Measurements from ENCODE around the gene OTOF. TPM values are rescaled to one million over a fixed set of nuclear protein-coding genes. Genes with fewer than 3 reads are reported as not detected.

The OTOF gene
- total and polyA plus RNA-seq, 9 of the 15 experiments (the other 6 are each of a cell fraction or from before 2014, with no cell fraction given): 0.03 to 0.11 (median 0.06) TPM; not detected in 5

GRCh38 chr2:26503231-26503880, 25.4 kb upstream of the OTOF start (continued):
- TF ChIP-seq PRDM10 (IDR thresholded peaks at IDR 0.05; ENCODE audit: partially characterized antibody) (peak; percentile 12), EGR1 (conservative IDR thresholded peaks at IDR 0.05) (0 out of 2 replicates have a peak, but pooled peaks have one; percentile 5), HIVEP1 (CRISPR knock-in tag; IDR thresholded peaks at IDR 0.05) (no peak), CHAMP1 (IDR thresholded peaks at IDR 0.05) (no peak), FOXK1 (CRISPR knock-in tag; IDR thresholded peaks at IDR 0.05; ENCODE audit: borderline replicate concordance) (no peak), ZNF436 (CRISPR knock-in tag; IDR thresholded peaks at IDR 0.05) (no peak), DEAF1 (CRISPR knock-in tag; IDR thresholded peaks at IDR 0.05) (peak; percentile 38; the same call in 1 of the 2 replicates), ZNF121 (CRISPR knock-in tag; conservative IDR thresholded peaks at IDR 0.05) (no peak), ARID4B (CRISPR knock-in tag; IDR thresholded peaks at IDR 0.05) (no peak), ZFP91 (CRISPR knock-in tag; IDR thresholded peaks at IDR 0.05) (no peak)
